ENCODE data around the gene MRGPRD. TPM values are rescaled to one million over a fixed set of nuclear protein-coding genes. Genes with fewer than 3 reads are reported as not detected.

MRGPRD gene
- total RNA-seq, 1 experiment from 2014 or later: not detected

DNA sequence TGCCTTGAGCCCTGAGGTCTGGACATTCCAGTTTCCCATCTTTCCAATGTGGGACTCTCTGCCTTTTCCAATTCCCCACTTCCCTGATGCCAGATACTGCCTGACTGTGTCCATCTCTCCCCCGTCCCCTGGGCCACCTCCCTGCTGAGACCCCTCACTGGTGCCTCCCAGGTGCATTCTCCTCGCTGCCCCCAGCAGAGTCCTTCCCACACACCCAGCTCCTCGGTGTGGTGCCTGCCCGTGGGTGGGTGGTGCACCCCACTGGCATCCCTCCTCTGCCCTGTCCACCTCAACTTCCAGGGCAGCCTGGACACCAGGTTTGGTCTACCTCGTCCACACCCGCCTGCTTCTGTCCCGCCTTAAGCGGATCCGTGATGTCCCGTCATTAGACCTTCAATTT is 37.2 kb upstream of the MRGPRD start:
- Histone ChIP-seq H3K36me3 (ENCODE audit: low read depth) (no peaks in the 10 kb centered on the region), H3K9me3 (ENCODE audit: insufficient read depth, low read depth) (no peaks in the 10 kb centered on the region), H3K27ac (no peak overlapping the region), H3K27me3 (ENCODE audit: insufficient read depth, low read depth) (peaks cover 24% of the 10 kb centered on the region; the same call in 1 of the 2 replicates), H3K9me2 (ENCODE audit: insufficient read depth) (no peaks in the 10 kb centered on the region), H3K79me2 (ENCODE audit: low read depth) (no peaks in the 10 kb centered on the region), H3K4me2 (no peak overlapping the region), H3F3A (ENCODE audit: insufficient read depth, low read depth) (no peaks in the 10 kb centered on the region), H2AFZ (no peak overlapping the region), H4K20me1 (ENCODE audit: insufficient read depth) (no peaks in the 10 kb centered on the region), H3K4me3 (no peak overlapping the region), H3K4me1 (replicated peaks; ENCODE audit: insufficient read depth) (no peaks in the 10 kb centered on the region)
- ChIA-PET CTCF (no interaction called here), POLR2A (ENCODE audit: unreplicated experiment) (interaction anchor here (0.6 kb wide), 1 partner anchor 23 kb away, joined by 5 read pairs; no protein-coding TSS in a partner anchor)
- intact Hi-C loops (cut with micrococcal nuclease; ENCODE audit: unreplicated experiment): no loop called here
- no peak for TF ChIP-seq CTCF (conservative IDR thresholded peaks at IDR 0.05)
- no peak for TF ChIP-seq EZH2 (IDR thresholded peaks at IDR 0.05; ENCODE audit: low read depth)
- no TSS peak for BruUV-seq (replicated peaks)
- no peak for DNase-seq

DNA sequence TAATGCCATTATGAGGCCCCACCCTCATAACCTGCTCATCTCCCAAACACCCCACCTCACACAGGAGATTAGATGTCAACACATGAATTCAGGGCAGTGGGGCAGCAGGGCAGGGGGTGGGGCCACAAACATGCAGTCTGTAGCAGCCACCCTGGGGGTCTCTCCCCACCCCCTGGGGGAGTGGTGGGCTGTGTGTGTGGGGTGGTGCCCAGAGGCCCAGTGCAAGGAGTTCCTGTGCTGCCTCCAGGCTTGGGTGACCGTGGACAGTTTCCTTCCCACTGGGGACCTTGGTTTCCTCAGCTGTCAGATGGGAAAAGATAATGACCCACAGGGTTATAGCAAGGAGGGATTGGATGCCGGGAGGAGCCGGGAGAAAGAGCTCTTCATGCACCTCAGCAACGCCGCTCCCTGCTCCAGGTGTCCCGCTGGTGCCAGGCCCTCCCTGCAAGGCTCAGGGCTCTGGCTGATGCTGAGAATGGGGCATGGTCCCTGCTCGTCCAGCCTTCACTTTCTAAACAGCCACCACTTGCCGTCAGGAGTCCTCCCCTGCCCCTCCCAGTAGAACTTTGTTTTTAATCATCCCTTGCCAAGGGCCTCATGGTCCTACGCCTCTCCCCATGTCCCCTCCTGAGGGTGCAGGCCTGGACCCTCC is 34.2 kb upstream of the MRGPRD start:
- no peaks in the 10 kb centered on the region for H3K9me2 ChIP-seq (ENCODE audit: insufficient read depth)
- H2AFZ ChIP-seq: no peak overlapping the region
- no peaks in the 10 kb centered on the region for H4K20me1 ChIP-seq (ENCODE audit: insufficient read depth)
- TF ChIP-seq CTCF (conservative IDR thresholded peaks at IDR 0.05): no peak
- no peak for TF ChIP-seq EZH2 (IDR thresholded peaks at IDR 0.05; ENCODE audit: low read depth)
- no peak overlapping the region for H3K27ac ChIP-seq
- H3K27me3 ChIP-seq (ENCODE audit: insufficient read depth, low read depth): peaks cover 24% of the 10 kb centered on the region; the same call in 1 of the 2 replicates
- no TSS peak for BruUV-seq (replicated peaks)
- no peak for DNase-seq
- 0 out of 2 replicates have a peak, but pooled peaks cover 2% of the 10 kb centered on the region for H3F3A ChIP-seq (ENCODE audit: insufficient read depth, low read depth)
- no peaks in the 10 kb centered on the region for H3K9me3 ChIP-seq (ENCODE audit: insufficient read depth, low read depth)
- no peak overlapping the region for H3K4me3 ChIP-seq
- ChIA-PET CTCF (no interaction called here), POLR2A (ENCODE audit: unreplicated experiment) (no interaction called here)
- H3K4me2 ChIP-seq: no peak overlapping the region
- peaks cover 14% of the 10 kb centered on the region for H3K4me1 ChIP-seq (replicated peaks; ENCODE audit: insufficient read depth)
- intact Hi-C loops (cut with micrococcal nuclease; ENCODE audit: unreplicated experiment): no loop called here
- H3K36me3 ChIP-seq (ENCODE audit: low read depth): no peaks in the 10 kb centered on the region
- H3K79me2 ChIP-seq (ENCODE audit: low read depth): no peaks in the 10 kb centered on the region

- H2AFZ ChIP-seq: no peak overlapping the region
- BruUV-seq (replicated peaks): no TSS peak
Measured at GRCh38 chr11:69014084-69014851, 33.5 kb upstream of the MRGPRD start.

More at GRCh38 chr11:69014084-69014851, 33.5 kb upstream of the MRGPRD start:
- ChIA-PET POLR2A (ENCODE audit: unreplicated experiment) (no interaction called here), CTCF (no interaction called here)
- Histone ChIP-seq H3F3A (ENCODE audit: insufficient read depth, low read depth) (peaks cover 4% of the 10 kb centered on the region), H3K27ac (no peak overlapping the region), H4K20me1 (ENCODE audit: insufficient read depth) (no peaks in the 10 kb centered on the region), H3K4me1 (replicated peaks; ENCODE audit: insufficient read depth) (peaks cover 21% of the 10 kb centered on the region), H3K4me2 (no peak overlapping the region), H3K27me3 (ENCODE audit: insufficient read depth, low read depth) (peaks cover 22% of the 10 kb centered on the region; the same call in 1 of the 2 replicates), H3K9me3 (ENCODE audit: insufficient read depth, low read depth) (no peaks in the 10 kb centered on the region), H3K79me2 (ENCODE audit: low read depth) (no peaks in the 10 kb centered on the region), H3K4me3 (no peak overlapping the region), H3K36me3 (ENCODE audit: low read depth) (no peaks in the 10 kb centered on the region), H3K9me2 (ENCODE audit: insufficient read depth) (no peaks in the 10 kb centered on the region)
- DNase-seq: no peak
- TF ChIP-seq EZH2 (IDR thresholded peaks at IDR 0.05; ENCODE audit: low read depth): no peak
- TF ChIP-seq CTCF (conservative IDR thresholded peaks at IDR 0.05): no peak
- intact Hi-C loops (cut with micrococcal nuclease; ENCODE audit: unreplicated experiment): no loop called here

Data from PC-9 (cell line).